GM23338 (cell line): ENCODE measurements around the gene KCNH6. TPM values are rescaled to one million over a fixed set of nuclear protein-coding genes. Genes with fewer than 3 reads are reported as not detected.
A peak's percentile ranks its signal among the peaks of the same experiment; 100 is the strongest.

ENCODE experiments used
- ATAC-seq: fragments of 200-7000 bp; cut with Tn5 transposase; 3 replicates; pipeline ENCODE4 v1.9.1; 2020
- DNase-seq: peaks from one replicate; pipeline ENCODE4 v3.0.0-alpha.2; 2015; ENCODE audit warnings: low spot score
- H2AFZ ChIP-seq: fragments of 200-600 bp; sonication (generic); 2 replicates; pipeline ENCODE4 v1.8.0; 2016; ENCODE audit warnings: antibody characterized with exemption, mild to moderate bottlenecking, moderate library complexity
- H3F3A ChIP-seq: fragments of 200-600 bp; sonication (generic); replicated peaks from 2 replicates; pipeline ENCODE4 v1.8.0; 2017; ENCODE audit warnings: antibody characterized with exemption, mixed run types, low read depth
- H3K27ac ChIP-seq: fragments of 200-600 bp; sonication (generic); 2 replicates; pipeline ENCODE4 v1.6.1; 2016; ENCODE audit warnings: low read depth
- H3K27me3 ChIP-seq: fragments of 200-600 bp; sonication (generic); 2 replicates; pipeline ENCODE4 v1.8.0; 2016; ENCODE audit warnings: mild to moderate bottlenecking, mixed run types, moderate library complexity; ENCODE audit not compliant: insufficient read depth
- H3K36me3 ChIP-seq: fragments of 200-600 bp; sonication (generic); 2 replicates; pipeline ENCODE4 v1.8.0; 2016; ENCODE audit warnings: mild to moderate bottlenecking; ENCODE audit not compliant: insufficient read depth
- H3K4me1 ChIP-seq: fragments of 200-600 bp; sonication (generic); 2 replicates; pipeline ENCODE4 v1.8.0; 2016; ENCODE audit warnings: mild to moderate bottlenecking, moderate library complexity; ENCODE audit not compliant: insufficient read depth
- H3K4me2 ChIP-seq: fragments of 200-600 bp; sonication (generic); 2 replicates; pipeline ENCODE4 v1.7.1; 2017; ENCODE audit warnings: mixed run types
- H3K4me3 ChIP-seq: fragments of 200-600 bp; sonication (generic); 2 replicates; pipeline ENCODE4 v1.6.1; 2016; ENCODE audit warnings: mixed run types
- H3K79me2 ChIP-seq: fragments of 200-600 bp; sonication (generic); replicated peaks from 2 replicates; pipeline ENCODE4 v1.8.0; 2017; ENCODE audit warnings: mild to moderate bottlenecking; ENCODE audit not compliant: insufficient read depth
- H3K9me2 ChIP-seq: fragments of 200-600 bp; sonication (generic); 2 replicates; pipeline ENCODE4 v1.8.0; 2017; ENCODE audit not compliant: insufficient read depth
- H4K20me1 ChIP-seq: fragments of 200-600 bp; sonication (generic); replicated peaks from 2 replicates; pipeline ENCODE4 v1.8.0; 2017; ENCODE audit warnings: mild to moderate bottlenecking; ENCODE audit not compliant: insufficient read depth
- H3K27ac Mint-ChIP-seq: 2 replicates; pipeline ENCODE4 v1.8.0; 2020; ENCODE audit warnings: inconsistent platforms, mild to moderate bottlenecking, moderate library complexity, mixed read lengths
- H3K27me3 Mint-ChIP-seq: 3 replicates; pipeline ENCODE4 v1.8.0; 2022; ENCODE audit warnings: low read depth, mild to moderate bottlenecking, moderate library complexity, mixed read lengths, inconsistent platforms; ENCODE audit not compliant: insufficient read depth, poor library complexity
- H3K36me3 Mint-ChIP-seq: 3 replicates; pipeline ENCODE4 v1.8.0; 2021; ENCODE audit warnings: low read depth, mild to moderate bottlenecking, inconsistent platforms, moderate library complexity, mixed read lengths
- H3K4me1 Mint-ChIP-seq: 3 replicates; pipeline ENCODE4 v1.8.0; 2020; ENCODE audit warnings: mild to moderate bottlenecking, inconsistent platforms, mixed read lengths
- H3K4me3 Mint-ChIP-seq: 3 replicates; pipeline ENCODE4 v1.8.0; 2021; ENCODE audit warnings: moderate library complexity, mild to moderate bottlenecking, inconsistent platforms, mixed read lengths
- H3K9me3 Mint-ChIP-seq: 3 replicates; pipeline ENCODE4 v1.8.0; 2020; ENCODE audit warnings: moderate library complexity, mild to moderate bottlenecking, inconsistent platforms, mixed read lengths
- CREB1 ChIP-seq: fragments of 250-450 bp; sonication (Bioruptor Pico); IDR thresholded peaks from 2 replicates; pipeline ENCODE4 v1.5.0; 2020; ENCODE audit warnings: low read depth, mild to moderate bottlenecking, moderate library complexity
- ETS1 ChIP-seq: IDR thresholded peaks from 2 replicates; pipeline ENCODE4 v1.6.1; 2016; ENCODE audit warnings: antibody characterized with exemption
- EZH2 ChIP-seq: fragments of 200-600 bp; sonication (generic); IDR thresholded peaks from one replicate; pipeline ENCODE4 v1.8.0; 2017; ENCODE audit warnings: antibody characterized with exemption, mild to moderate bottlenecking, low read depth; ENCODE audit not compliant: unreplicated experiment
- EZH2phosphoT487 ChIP-seq: fragments of 200-600 bp; sonication (generic); IDR thresholded peaks from one replicate; pipeline ENCODE4 v1.8.1; 2018; ENCODE audit warnings: antibody characterized with exemption; ENCODE audit not compliant: unreplicated experiment
- JUNB ChIP-seq: IDR thresholded peaks from one replicate; pipeline ENCODE4 v1.6.1; 2016; ENCODE audit warnings: antibody characterized with exemption; ENCODE audit not compliant: unreplicated experiment
- NANOG ChIP-seq: IDR thresholded peaks from 2 replicates; pipeline ENCODE4 v1.6.1; 2016; ENCODE audit warnings: antibody characterized with exemption, borderline replicate concordance
- POLR2AphosphoS5 ChIP-seq: IDR thresholded peaks from 2 replicates; pipeline ENCODE4 v1.6.1; 2016; ENCODE audit warnings: antibody characterized with exemption, low read depth
- STAT1 ChIP-seq: IDR thresholded peaks from one replicate; pipeline ENCODE4 v1.6.1; 2016; ENCODE audit warnings: antibody characterized with exemption; ENCODE audit not compliant: unreplicated experiment
- ZNF114 ChIP-seq: fragments of 250-450 bp; sonication (Bioruptor Pico); IDR thresholded peaks from 2 replicates; pipeline ENCODE4 v1.5.0; 2020; ENCODE audit warnings: mild to moderate bottlenecking, moderate library complexity
- ZNF331 ChIP-seq: fragments of 250-450 bp; sonication (Bioruptor Pico); IDR thresholded peaks from 2 replicates; pipeline ENCODE4 v1.5.0; 2020; ENCODE audit warnings: low read depth, mild to moderate bottlenecking, moderate library complexity
- ZNF462 ChIP-seq: fragments of 250-450 bp; sonication (Bioruptor Pico); IDR thresholded peaks from 2 replicates; pipeline ENCODE4 v1.5.0; 2020; ENCODE audit warnings: mild to moderate bottlenecking, moderate library complexity
- polyA plus RNA-seq: library from polyadenylated mRNA; unstranded; fragments of >200 nt; fragmentation: Nextera tagmentation; extraction: Ambion mirVana; gene quantifications from 2 replicates; pipeline ENCODE4 v1.2.1, GENCODE V29; 2016
- total RNA-seq: library from RNA; depleted of rRNA; stranded (reverse); fragments of >200 nt; shearing (Covaris generic); gene quantifications from 2 replicates; pipeline ENCODE4 v1.2.3, GENCODE V29; 2014
- TF ChIP-seq, protein P1 (sequence below): IDR thresholded peaks from one replicate; pipeline ENCODE4 v1.6.1; 2018; ENCODE audit warnings: antibody characterized with exemption; ENCODE audit not compliant: unreplicated experiment
- TF ChIP-seq, protein P2 (sequence below), 2 experiments: fragments of 200-600 bp in 1 of 2; sonication (generic) in 1 of 2; conservative IDR thresholded peaks; 2 replicates each; pipeline versions ENCODE4 v1.5.1 to v1.6.1; 2016 to 2017; ENCODE audit warnings: antibody characterized with exemption in 2 of 2, low read depth in 2 of 2, mild to moderate bottlenecking in 2 of 2, moderate library complexity in 1 of 2

Gene KCNH6
- total and polyA plus RNA-seq, 2 experiments from 2014 or later: 1.3 to 2.8 TPM

DNA sequence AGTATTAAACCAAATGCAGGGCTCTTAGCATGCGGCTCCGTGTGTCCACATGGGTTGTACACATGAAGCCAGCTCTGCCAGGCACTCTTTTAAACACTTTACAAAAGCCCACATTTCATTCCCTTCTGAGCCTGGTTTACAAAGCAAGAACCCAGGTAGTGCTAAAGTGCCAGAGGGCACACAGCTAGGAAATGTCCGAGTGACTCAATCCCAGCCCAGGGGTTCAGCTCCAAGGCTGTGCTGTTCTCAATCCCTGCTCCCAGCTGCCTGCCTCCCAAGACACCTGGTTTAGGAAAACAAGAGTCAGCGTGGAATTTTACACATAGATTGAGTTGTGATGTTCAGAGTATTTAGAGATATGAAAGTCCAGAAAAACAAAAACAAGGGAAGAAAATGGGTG, 13.8 kb downstream of the KCNH6 start:
- no peaks in the 10 kb centered on the region for H3K79me2 ChIP-seq
- ATAC-seq: no peak
- H3K27me3 Mint-ChIP-seq: peaks cover 24% of the 10 kb centered on the region

More for the DNA sequence above, 13.8 kb downstream of the KCNH6 start:
- H3K36me3 ChIP-seq: no peaks in the 10 kb centered on the region
- H3K36me3 Mint-ChIP-seq: no peaks in the 10 kb centered on the region; the same call in 1 of the 3 replicates
- H3K4me3 Mint-ChIP-seq: peak overlapping the region; percentile 63; the same call in 1 of the 3 replicates
- peaks cover 28% of the 10 kb centered on the region for H3K27me3 ChIP-seq
- no peak overlapping the region for H3K4me2 ChIP-seq
- no peak overlapping the region for H3K27ac ChIP-seq
- H4K20me1 ChIP-seq: no peaks in the 10 kb centered on the region
- H3K4me3 ChIP-seq: no peak overlapping the region
- H3K9me2 ChIP-seq: no peaks in the 10 kb centered on the region
- DNase-seq: no peak
- TF ChIP-seq EZH2phosphoT487 (no peak), JUNB (no peak), ZNF114 (CRISPR knock-in tag) (no peak), POLR2AphosphoS5 (no peak), CREB1 (CRISPR knock-in tag) (no peak), EZH2 (no peak), ETS1 (no peak), ZNF462 (CRISPR knock-in tag) (no peak), STAT1 (no peak), ZNF331 (CRISPR knock-in tag) (no peak), NANOG (no peak)
- TF ChIP-seq, protein P1, sequence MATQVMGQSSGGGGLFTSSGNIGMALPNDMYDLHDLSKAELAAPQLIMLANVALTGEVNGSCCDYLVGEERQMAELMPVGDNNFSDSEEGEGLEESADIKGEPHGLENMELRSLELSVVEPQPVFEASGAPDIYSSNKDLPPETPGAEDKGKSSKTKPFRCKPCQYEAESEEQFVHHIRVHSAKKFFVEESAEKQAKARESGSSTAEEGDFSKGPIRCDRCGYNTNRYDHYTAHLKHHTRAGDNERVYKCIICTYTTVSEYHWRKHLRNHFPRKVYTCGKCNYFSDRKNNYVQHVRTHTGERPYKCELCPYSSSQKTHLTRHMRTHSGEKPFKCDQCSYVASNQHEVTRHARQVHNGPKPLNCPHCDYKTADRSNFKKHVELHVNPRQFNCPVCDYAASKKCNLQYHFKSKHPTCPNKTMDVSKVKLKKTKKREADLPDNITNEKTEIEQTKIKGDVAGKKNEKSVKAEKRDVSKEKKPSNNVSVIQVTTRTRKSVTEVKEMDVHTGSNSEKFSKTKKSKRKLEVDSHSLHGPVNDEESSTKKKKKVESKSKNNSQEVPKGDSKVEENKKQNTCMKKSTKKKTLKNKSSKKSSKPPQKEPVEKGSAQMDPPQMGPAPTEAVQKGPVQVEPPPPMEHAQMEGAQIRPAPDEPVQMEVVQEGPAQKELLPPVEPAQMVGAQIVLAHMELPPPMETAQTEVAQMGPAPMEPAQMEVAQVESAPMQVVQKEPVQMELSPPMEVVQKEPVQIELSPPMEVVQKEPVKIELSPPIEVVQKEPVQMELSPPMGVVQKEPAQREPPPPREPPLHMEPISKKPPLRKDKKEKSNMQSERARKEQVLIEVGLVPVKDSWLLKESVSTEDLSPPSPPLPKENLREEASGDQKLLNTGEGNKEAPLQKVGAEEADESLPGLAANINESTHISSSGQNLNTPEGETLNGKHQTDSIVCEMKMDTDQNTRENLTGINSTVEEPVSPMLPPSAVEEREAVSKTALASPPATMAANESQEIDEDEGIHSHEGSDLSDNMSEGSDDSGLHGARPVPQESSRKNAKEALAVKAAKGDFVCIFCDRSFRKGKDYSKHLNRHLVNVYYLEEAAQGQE: no peak
- TF ChIP-seq, protein P2, sequence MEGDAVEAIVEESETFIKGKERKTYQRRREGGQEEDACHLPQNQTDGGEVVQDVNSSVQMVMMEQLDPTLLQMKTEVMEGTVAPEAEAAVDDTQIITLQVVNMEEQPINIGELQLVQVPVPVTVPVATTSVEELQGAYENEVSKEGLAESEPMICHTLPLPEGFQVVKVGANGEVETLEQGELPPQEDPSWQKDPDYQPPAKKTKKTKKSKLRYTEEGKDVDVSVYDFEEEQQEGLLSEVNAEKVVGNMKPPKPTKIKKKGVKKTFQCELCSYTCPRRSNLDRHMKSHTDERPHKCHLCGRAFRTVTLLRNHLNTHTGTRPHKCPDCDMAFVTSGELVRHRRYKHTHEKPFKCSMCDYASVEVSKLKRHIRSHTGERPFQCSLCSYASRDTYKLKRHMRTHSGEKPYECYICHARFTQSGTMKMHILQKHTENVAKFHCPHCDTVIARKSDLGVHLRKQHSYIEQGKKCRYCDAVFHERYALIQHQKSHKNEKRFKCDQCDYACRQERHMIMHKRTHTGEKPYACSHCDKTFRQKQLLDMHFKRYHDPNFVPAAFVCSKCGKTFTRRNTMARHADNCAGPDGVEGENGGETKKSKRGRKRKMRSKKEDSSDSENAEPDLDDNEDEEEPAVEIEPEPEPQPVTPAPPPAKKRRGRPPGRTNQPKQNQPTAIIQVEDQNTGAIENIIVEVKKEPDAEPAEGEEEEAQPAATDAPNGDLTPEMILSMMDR (conservative IDR thresholded peaks at IDR 0.05; ENCODE audit: low read depth in 2 of 2): no peak
- H2AFZ ChIP-seq: no peak overlapping the region
- H3K4me1 Mint-ChIP-seq: peaks cover 21% of the 10 kb centered on the region
- no peak overlapping the region for H3K27ac Mint-ChIP-seq
- H3K4me1 ChIP-seq: peaks cover 7% of the 10 kb centered on the region; the same call in 1 of the 2 replicates
- no peaks in the 10 kb centered on the region for H3K9me3 Mint-ChIP-seq
- H3F3A ChIP-seq: no peaks in the 10 kb centered on the region
